Measurements from ENCODE around the gene CCDC192.
"Not testable (repeated sequence)": the region's sequence is repeated elsewhere in the genome, so short reads cannot be mapped to it uniquely, and the experiment has no call there.

Gene CCDC192

DNA sequence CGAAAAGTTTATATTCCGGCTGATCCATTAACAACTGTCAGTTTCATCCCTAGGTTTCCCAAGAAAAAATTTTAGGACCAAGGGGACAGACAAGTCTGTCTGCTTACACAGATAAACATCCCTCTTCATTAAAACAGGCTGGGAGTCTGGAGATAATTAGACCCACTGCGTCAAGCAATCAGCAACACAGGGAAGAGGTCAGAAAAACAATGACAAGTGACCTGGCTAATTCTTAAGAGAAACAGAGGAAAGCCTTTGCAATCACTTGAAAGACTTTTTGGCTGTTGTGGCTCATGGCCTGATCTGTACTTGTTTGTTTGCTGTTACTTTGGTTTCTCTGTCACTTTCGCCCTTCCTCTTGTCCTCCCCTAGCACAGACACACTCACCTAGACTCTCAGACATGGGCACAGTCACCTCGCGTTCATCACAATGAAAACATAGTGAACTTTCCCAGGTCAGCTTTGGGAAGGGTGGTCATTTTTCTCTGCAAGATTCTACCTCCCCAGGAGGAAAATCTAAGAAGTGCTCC lies 2.9 kb upstream of the CCDC192 start:
- DNase-seq = no peak

DNA sequence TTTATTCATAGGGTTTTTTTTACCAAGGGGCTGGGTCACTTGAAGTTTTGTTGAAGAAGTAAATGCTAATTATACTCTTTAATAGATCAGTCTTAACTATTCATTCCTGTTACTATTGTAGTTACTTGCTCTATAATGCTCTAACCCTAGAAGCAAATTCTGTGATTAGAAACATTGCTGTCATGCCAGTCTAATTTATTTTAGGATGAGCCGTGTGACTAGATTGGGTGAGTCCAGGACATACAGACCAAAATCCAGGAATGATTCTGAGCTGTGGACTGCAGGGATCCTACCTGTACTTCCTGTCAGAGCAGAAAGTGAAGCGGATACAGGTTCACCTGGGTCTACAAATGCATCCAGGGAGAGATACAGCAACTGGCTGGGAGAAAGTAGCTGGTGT lies 757 bp upstream of the CCDC192 start:
- DNase-seq = no peak

DNA sequence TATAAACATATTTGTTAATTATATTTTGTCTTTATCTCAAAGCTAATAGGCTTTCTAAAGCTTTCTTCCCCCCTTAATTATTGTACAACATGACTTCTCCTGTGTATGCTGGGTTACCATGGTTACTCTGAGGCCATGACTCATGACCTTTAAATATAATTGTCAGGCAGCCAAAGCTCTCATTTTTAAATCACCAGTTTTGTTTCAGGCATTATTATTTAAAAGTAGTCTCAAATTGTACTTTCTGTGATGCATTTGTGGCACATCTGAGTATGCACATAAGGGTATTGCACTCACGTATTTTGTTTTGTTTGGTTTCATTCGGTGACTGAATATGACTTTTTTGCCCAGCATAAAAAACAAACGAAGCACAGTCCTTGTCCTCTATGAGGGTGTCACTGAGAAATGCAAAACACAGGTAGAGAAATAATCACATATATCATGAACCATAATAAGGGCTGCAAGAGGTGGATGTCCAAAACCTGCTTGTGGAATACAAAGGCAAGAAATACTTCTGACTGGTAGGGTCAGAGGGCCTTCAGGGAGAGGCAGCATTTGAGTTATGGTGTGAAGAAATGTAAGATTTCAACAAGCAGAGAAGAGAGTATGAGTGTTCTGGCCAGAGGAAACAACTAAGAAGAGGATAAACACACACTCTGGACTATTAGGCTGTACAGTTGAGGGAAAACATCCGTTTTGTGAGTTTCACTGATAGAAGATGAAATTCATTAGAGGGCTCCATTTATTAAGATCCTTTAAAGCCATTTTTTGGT lies 2.1 kb downstream of the CCDC192 start:
- no peak for DNase-seq

DNA sequence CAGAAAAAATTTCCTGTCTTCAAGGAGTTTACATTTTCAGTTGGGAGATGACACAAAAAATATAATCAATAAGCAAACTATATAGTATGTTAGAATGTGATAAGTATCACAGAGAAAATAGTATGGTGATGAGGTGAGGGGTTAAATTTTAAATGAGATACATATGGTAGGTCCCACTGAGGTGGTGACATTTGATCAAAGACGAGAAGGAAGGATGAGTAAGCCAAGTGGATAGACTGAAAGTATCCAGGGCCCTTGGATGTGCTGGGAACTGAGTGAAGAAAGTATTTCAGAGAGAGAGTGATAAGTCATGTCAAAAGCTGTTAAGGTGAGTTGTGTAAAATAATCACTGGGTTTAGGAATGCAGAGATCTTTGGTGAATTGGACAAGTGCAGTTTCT lies 3.5 kb downstream of the CCDC192 start:
- no peak for DNase-seq

DNA sequence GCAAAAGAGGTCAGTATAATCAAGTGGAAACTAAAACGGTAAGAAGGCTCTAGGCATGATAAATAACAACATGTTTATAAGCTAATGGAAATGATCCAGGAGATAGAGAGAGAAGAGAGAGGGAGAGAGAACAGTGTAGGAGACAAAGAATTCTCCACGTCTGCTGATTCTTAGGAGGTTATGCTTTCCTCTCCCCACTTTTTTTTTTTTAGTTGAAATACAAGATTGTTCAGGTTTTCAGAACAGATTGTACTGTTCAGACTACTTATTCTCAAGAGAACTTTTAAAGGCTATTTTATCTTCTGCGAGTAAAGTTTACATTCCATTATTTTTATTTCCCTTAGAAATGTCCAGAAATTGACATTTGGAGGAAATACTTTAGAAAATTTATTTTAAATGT lies 4.0 kb downstream of the CCDC192 start:
- DNase-seq = no peak

DNA sequence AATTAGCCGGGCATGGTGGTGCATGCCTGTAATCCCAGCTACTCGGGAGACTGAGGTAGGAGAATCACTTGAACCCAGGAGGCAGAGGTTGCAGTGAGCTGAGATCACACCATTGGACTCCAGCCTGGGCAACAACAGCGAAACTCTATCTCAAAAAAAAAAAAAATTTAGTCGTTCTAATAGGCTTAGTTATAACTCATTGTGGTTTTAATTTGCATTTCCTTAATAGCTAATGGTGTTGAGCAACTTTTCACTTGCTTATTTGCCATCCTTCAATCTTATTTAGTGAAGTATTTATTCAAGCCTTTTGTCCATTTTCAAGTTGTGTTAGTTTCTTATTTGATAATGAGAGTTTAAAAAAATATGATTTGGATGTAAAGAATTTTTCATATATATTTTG lies 9.9 kb downstream of the CCDC192 start:
- DNase-seq = not testable (repeated sequence)

DNA sequence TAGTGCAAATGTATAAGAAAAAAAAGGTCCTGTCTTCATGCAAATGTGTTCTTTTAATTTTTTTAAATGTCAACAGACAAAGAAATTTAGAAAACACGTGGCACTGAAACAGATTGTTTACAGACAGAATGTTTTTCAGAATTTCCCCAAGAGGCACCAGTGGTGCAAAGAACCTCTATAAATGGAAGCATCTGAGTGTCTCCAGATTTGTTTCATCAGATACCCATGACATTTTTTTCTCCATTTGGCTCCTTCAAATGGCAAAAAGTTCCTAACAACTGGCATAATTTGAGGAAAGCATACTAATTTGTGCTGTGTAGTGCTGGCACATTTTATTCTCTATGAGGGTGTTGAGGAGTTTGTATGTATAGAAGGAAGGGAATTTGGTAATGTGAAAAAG lies 15.0 kb downstream of the CCDC192 start:
- no peak for DNase-seq

DNA sequence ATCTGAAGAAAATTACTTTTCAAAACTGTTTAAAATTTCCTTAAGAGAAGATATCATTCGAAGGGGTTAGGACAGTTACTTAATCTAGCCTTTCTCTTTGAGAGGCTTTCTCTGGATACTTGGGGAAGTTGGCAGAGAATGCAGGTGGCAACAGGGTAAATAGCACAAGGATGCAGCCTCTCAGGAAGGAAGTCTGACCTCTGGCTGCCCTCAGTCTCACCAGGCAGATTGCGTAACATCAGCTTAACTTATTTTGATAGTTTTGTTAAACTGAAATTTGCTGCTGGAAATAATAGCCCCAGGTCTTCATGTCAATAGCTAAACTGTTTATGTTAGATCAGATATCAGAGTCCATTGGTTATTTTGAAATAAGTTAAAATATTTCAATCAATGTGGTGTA lies 20.4 kb downstream of the CCDC192 start:
- no peak for DNase-seq

DNA sequence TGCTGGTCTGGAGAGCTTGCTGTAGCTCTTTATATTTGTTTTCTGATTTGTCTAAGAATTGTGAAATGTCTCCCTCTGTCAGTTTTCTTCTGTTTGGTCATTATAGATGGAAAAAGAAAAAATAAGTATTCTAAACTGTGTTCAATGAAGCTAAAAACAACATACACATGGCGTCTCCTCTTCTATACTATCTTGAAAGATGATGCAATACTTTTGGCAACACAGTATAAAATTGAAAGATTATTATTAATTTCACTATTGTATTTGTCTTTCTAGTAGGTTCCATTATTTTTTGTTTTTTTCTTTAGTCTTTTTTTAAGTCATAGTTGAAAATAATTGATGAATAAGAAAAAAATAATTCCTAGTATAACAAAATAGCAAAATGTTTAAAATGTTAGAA lies 22.5 kb downstream of the CCDC192 start:
- DNase-seq = no peak

DNA sequence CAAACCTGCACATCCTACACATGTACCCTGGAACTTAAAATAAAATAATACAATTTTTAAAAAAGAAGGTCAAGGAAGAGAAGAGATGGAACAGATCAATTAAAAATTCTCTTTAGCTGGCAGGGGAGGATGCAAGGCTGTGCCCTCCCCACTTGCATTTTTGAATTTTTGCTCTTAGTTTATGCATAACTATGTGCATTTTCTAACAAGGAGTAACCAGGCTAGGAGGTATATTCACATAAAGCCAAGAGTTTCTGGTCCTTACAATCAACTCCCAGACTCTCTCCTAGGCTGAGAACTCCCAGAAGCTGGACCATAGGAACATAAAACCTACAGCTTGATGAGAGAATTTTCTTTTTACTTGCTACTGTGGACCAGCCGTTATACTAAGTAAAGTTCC lies 29.8 kb downstream of the CCDC192 start:
- DNase-seq = no peak

DNA sequence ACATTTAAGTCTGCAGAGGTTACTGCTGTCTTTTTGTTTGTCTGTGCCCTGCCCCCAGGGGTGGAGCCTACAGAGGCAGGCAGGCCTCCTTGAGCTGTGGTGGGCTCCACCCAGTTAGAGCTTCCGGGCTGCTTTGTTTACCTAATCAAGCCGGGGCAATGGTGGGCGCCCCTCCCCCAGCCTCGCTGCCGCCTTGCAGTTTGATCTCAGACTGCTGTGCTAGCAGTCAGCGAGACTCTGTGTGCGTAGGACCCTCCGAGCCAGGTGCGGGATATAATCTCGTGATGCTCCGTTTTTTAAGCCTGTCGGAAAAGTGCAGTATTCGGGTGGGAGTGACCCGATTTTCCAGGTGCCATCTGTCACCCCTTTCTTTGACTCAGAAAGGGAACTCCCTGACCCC lies 36.2 kb downstream of the CCDC192 start:
- not testable (repeated sequence) for DNase-seq

DNA sequence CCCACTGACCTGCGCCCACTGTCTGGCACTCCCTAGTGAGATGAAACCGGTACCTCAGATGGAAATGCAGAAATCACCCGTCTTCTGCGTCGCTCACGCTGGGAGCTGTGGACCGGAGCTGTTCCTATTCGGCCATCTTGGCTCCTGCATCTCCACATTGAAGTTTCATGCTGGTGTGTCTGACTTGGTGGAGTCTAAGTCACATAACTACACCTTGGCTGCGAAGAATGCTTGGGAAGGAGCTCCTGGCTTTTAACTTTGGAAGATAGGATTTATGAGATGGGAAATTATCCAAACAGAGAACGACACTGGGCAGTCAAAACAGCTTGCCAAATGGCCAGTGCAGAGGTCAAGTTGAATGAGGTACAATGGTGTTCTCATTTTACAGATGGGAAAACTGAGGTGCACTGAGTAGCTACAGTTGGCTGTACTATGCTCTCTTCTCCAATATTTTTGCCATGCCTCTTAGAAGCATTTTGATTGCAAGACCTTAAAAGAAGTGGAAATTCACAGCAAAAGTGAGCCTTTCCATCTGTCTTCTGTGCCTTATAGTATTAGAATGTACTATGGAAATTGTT lies 36.7 kb downstream of the CCDC192 start:
- no peak for DNase-seq

DNA sequence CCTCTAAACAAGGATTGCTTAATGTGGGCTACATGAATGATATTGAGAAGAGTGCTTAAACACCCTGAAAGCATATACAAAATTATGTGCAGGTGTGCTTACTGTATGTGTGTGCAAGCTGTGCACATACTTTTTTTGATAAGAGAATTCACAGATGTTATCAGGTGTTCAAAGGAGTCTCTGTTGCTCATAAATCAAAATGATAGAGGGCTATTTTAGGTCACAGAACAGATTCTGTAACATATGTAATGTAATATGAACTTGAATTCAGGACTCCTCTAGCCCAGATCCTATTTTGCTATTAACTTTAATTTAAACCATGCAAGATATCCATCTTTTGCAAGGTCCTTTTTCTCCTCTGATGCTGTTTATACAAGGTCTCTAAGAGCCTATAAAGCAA lies 38.2 kb downstream of the CCDC192 start:
- DNase-seq = no peak

DNA sequence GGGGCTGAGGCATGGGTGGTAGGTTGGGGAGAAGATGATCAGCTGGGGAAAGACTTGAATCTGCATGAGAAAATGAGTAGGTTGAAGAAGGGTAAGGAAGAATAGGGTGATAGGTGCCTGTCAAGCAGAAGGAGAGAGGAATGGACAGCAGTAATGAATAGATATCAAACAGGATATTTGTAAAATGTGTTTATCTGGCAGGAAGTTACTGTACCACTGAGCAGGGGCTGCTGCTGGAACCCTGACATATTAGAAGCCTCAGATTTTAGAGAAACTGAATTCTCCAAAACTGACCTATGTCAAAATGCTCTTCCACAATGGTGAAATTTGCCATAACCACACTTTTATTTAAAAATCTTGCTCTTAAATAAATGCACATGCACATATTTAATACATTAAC lies 41.0 kb downstream of the CCDC192 start:
- DNase-seq = no peak

DNA sequence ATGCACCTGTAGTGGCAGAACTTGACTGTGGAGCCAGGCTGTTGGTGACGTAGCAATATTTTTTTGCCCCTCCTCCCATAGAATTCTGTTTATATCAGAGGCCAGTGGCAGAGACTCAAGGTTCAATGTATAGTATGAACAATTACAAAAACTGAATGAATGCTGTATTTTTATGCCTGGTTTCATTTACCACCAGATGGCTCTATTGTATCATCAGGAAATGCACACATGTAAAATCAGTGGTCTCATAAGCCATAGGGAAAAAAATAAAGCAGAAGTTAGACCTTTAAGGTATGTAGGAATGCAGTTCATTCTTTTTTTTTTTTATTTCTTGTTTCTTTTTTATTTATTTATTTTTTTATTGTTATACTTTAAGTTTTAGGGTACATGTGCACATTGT lies 43.6 kb downstream of the CCDC192 start:
- DNase-seq = no peak

DNA sequence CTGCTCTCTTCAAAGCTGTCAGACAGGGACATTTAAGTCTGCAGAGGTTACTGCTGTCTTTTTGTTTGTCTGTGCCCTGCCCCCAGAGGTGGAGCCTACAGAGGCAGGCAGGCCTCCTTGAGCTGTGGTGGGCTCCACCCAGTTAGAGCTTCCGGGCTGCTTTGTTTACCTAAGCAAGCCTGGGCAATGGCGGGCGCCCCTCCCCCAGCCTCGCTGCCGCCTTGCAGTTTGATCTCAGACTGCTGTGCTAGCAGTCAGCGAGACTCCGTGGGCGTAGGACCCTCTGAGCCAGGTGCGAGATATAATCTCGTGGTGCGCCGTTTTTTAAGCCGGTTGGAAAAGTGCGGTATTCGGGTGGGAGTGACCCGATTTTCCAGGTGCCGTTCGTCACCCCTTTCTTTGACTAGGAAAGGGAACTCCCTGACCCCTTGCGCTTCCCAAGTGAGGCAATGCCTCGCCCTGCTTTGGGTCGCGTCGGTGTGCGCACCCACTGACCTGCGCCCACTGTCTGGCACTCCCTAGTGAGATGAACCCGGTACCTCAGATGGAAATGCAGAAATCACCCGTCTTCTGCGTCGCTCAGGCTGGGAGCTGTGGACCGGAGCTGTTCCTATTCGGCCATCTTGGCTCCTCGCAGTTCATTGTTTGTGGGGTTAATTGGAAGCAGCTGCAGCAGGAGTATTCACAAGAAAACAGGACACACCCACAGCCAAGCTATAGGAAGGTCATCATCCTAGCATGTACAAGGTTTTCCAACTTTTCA lies 49.5 kb downstream of the CCDC192 start:
- not testable (repeated sequence) for DNase-seq

DNA sequence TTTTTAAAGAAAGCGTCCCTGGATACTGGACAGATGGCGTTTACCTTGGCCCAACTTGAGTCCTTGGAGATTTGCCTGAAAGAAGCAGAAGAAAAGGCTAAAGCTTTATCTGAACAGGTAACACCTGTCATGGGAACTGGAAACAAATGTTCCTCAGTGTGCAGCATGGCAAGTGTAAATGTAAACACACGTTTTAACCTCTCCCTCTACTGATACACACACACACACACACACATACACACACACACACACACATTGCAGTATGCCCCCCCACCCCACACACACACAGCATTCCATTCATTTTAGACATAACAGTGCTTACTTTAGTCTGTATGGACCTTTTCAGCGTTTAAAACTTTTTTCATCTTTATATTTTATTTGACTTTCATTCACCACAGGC lies 51.1 kb downstream of the CCDC192 start:
- DNase-seq = no peak

DNA sequence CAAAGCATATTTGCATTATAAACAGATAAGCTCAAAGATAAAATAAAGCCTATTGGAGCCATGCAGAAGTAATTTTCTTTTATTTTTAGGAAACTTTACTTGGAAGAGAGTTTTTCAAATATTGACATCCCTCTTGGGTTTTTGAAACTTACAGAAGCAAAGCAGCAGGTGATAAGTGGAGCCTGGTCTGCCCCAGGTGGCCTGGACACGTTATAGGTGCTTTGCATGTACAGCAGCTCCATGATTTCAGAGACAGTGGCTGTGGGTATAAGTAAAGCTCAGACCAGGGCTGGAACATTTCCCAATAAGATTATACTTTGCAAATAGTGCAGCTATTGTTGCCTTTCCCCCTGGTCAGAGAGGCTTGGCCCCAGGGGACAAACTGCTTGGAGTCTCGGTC lies 51.5 kb downstream of the CCDC192 start:
- no peak for DNase-seq

DNA sequence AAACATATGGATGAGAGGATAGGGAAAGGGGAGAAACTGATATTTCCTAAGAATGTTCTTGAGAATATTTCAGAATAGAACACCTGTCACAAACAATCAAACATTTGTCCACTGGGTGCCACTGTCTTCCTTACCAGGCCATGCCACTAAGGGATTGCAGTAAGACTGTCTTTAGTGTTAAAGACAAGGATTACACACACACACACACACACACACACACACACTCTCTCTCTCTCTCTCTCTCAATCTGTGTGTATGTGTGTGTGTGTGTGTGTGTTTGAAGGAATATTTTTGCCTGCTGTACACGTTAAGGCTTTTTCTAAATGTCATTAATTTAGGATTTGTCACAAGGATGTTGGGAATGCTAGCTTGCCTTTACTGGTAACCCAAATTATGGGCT lies 54.4 kb downstream of the CCDC192 start:
- no peak for DNase-seq

DNA sequence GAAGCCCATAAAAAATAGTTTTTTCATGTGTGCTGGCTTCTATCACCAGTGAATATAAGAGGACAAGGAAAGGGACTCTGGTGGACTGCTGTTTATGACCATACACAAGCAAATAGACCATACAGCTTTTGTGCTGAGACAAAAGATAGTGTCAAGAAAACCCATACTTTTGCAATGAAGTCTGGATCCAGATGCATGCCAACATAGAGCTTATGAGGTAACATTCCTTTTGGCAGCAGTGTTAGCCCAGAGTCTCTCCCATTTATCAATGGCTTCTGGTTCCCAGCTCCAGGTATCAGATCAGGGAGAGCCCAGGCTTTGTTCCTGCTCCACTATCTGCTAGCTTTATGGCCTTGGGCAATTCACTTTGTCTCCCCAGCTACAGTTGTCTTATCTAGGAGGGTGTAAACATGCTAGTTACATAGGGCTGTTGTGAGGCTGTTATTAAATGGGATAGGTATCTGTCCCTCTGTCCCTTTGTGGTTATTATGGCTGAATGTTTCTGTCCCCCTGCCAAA lies 55.6 kb downstream of the CCDC192 start:
- DNase-seq = no peak

DNA sequence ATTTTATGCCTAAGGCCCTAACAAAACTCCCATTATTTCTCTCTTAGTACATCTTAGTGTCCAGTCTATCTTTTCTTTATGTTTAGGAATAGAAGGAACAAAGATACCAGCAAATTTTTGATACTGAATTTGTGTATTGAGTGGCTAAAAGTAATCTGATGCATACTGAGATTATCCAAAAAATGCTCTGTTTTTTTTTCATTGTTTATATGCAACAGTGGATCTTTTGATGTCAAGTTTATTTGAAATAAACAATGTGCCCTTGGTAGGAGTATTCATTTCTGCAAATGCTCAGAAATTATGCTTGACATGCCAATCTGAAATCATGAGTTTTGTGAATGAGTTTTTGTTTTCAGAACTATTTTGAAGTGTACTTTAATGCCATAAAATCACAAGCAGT lies 58.7 kb downstream of the CCDC192 start:
- no peak for DNase-seq

DNA sequence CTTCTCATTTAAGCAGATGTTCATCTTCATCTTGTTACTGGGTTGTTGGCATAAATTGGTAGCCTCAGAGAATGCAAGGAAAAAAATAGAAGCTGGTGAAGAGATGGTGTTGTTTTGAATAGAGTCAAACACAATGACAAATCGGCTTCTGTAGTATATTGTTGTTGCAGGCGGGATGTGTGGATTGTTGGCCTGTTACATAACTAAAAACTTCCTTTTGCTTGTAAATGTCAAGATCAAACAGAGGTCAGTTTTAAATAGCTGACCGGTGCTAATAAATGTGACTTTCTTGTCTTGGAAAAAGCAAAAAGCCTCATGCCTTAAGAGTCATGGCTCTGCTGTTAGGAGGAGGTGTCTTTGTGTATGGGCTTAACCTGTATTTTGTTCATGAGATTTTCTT lies 59.2 kb downstream of the CCDC192 start:
- no peak for DNase-seq

DNA sequence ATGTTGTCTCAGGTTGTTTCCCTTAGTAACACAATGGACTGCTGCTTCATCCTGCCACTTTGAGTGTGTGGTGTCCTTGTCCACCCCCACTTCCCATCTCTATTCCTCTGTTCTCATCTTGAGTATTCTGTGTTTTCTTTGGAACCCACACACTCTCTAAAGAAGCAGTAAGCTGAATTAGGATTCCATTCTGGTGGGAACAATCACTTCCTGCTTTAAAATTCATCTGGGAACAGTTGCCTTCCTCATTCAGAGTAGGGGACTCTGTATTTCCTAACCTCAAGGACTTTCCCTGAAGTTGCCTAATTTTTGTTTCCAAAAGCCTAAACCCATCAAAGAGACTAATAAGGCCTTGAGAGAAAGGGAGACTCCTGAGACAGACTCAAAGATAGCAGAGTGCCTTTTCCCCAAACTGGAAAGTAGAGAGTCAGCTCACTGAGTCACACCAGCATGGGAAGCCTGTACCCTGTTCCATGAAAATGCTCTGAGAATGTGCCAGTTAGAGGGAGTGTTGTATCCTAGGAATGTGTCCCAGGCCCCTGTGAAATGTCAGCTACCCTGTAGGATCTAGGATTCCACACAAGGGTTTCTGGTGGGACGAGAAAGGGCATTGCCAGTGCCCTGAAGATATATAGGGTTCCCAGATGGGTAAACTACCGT lies 63.6 kb downstream of the CCDC192 start:
- DNase-seq = no peak

Data from CD4-positive, alpha-beta T cell treated with Interferon gamma for 1 hour (primary cell).